H9 (cell line): Measurements from ENCODE around the gene RNF224. TPM values are rescaled to one million over a fixed set of nuclear protein-coding genes. Genes with fewer than 3 reads are reported as not detected.

Experiments used
- DNase-seq: peaks from one replicate; pipeline ENCODE4 v3.0.0-alpha.2; 2017
- H2AFZ ChIP-seq: one replicate; pipeline ENCODE4 v1.6.1; 2013; ENCODE audit warnings: mild to moderate bottlenecking, low read length, control low read depth, moderate library complexity
- H2AK5ac ChIP-seq: 2 replicates; pipeline ENCODE4 v1.6.1; 2013; ENCODE audit warnings: low read length, control low read depth, mixed read lengths; ENCODE audit not compliant: insufficient read length
- H2BK120ac ChIP-seq: one replicate; pipeline ENCODE4 v1.6.1; 2013; ENCODE audit warnings: low read depth, mild to moderate bottlenecking, low read length, control low read depth, inconsistent platforms; ENCODE audit not compliant: poor library complexity, severe bottlenecking
- H2BK12ac ChIP-seq: 2 replicates; pipeline ENCODE4 v1.6.1; 2013; ENCODE audit warnings: low read length, control low read depth, mixed read lengths, low read depth; ENCODE audit not compliant: insufficient read length
- H2BK15ac ChIP-seq: 2 replicates; pipeline ENCODE4 v1.6.1; 2013; ENCODE audit warnings: low read depth, low read length, control low read depth
- H2BK20ac ChIP-seq: one replicate; pipeline ENCODE4 v1.6.1; 2013; ENCODE audit warnings: low read depth, mild to moderate bottlenecking, low read length, control low read depth, inconsistent platforms; ENCODE audit not compliant: poor library complexity, severe bottlenecking
- H2BK5ac ChIP-seq: 2 replicates; pipeline ENCODE4 v1.6.1; 2013; ENCODE audit warnings: low read length, control low read depth, mixed read lengths; ENCODE audit not compliant: insufficient read length
- H3K14ac ChIP-seq: 2 replicates; pipeline ENCODE4 v1.6.1; 2013; ENCODE audit warnings: low read length, control low read depth; ENCODE audit not compliant: insufficient read depth
- H3K18ac ChIP-seq: 2 replicates; pipeline ENCODE4 v1.6.1; 2013; ENCODE audit warnings: low read depth, mild to moderate bottlenecking, mixed read lengths, low read length, control low read depth; ENCODE audit not compliant: insufficient read length
- H3K23ac ChIP-seq: 2 replicates; pipeline ENCODE4 v1.6.1; 2013; ENCODE audit warnings: low read length, control low read depth, mixed read lengths, low read depth; ENCODE audit not compliant: insufficient read length
- H3K23me2 ChIP-seq: 2 replicates; pipeline ENCODE4 v1.6.1; 2013; ENCODE audit warnings: low read depth, mild to moderate bottlenecking, mixed read lengths, low read length, control low read depth; ENCODE audit not compliant: insufficient read length, poor library complexity, severe bottlenecking
- H3K27ac ChIP-seq: 2 replicates; pipeline ENCODE4 v1.5.1; 2013; ENCODE audit warnings: low read length, control low read depth, mixed read lengths, low read depth; ENCODE audit not compliant: insufficient read length
- H3K27me3 ChIP-seq: 2 replicates; pipeline ENCODE4 v1.6.1; 2013; ENCODE audit warnings: low read length, control low read depth, inconsistent platforms; ENCODE audit not compliant: insufficient read depth
- H3K4ac ChIP-seq: 2 replicates; pipeline ENCODE4 v1.6.1; 2013; ENCODE audit warnings: low read depth, mild to moderate bottlenecking, control low read depth, inconsistent platforms, low read length, moderate library complexity
- H3K4me1 ChIP-seq: 2 replicates; pipeline ENCODE4 v1.6.1; 2013; ENCODE audit warnings: low read length, control low read depth, inconsistent platforms; ENCODE audit not compliant: insufficient read depth
- H3K4me2 ChIP-seq: 2 replicates; pipeline ENCODE4 v1.6.1; 2013; ENCODE audit warnings: low read length, control low read depth, mixed read lengths; ENCODE audit not compliant: insufficient read length, insufficient read depth
- H3K56ac ChIP-seq: 2 replicates; pipeline ENCODE4 v1.6.1; 2013; ENCODE audit warnings: low read depth, mild to moderate bottlenecking, mixed read lengths, low read length, control low read depth; ENCODE audit not compliant: insufficient read length
- H3K79me1 ChIP-seq: 2 replicates; pipeline ENCODE4 v1.6.1; 2013; ENCODE audit warnings: low read depth, mild to moderate bottlenecking, moderate library complexity, low read length, control low read depth, inconsistent platforms; ENCODE audit not compliant: insufficient read depth, poor library complexity, severe bottlenecking
- H3K79me2 ChIP-seq: 2 replicates; pipeline ENCODE4 v1.6.1; 2013; ENCODE audit warnings: low read length, control low read depth, inconsistent platforms; ENCODE audit not compliant: insufficient read depth
- H3K9ac ChIP-seq: 2 replicates; pipeline ENCODE4 v1.6.1; 2013; ENCODE audit warnings: low read length, control low read depth, mixed read lengths; ENCODE audit not compliant: insufficient read length; ENCODE audit errors: extremely low read depth
- H3K9me3 ChIP-seq: one replicate; pipeline ENCODE4 v1.6.1; 2013; ENCODE audit warnings: low read depth, low read length, inconsistent platforms; ENCODE audit not compliant: control insufficient read depth
- H3T11ph ChIP-seq: one replicate; pipeline ENCODE4 v1.6.1; 2013; ENCODE audit warnings: mild to moderate bottlenecking, low read length, control low read depth, inconsistent platforms
- H4K20me1 ChIP-seq: one replicate; pipeline ENCODE4 v1.6.1; 2013; ENCODE audit not compliant: control insufficient read depth, insufficient read length, insufficient read depth
- H4K5ac ChIP-seq: 2 replicates; pipeline ENCODE4 v1.6.1; 2013; ENCODE audit warnings: low read depth, mild to moderate bottlenecking, mixed read lengths, low read length, control low read depth; ENCODE audit not compliant: insufficient read length
- H4K8ac ChIP-seq: replicated peaks from 2 replicates; pipeline ENCODE4 v1.6.1; 2013; ENCODE audit warnings: low read length, control low read depth, mixed read lengths, low read depth; ENCODE audit not compliant: insufficient read length
- H4K91ac ChIP-seq: 2 replicates; pipeline ENCODE4 v1.6.1; 2013; ENCODE audit warnings: low read depth, mild to moderate bottlenecking, moderate library complexity, mixed read lengths, low read length, control low read depth; ENCODE audit not compliant: insufficient read length
- H3K27ac Mint-ChIP-seq, 3 experiments: 2 replicates in 2 of 3; 3 replicates in 1 of 3; pipeline ENCODE4 v1.8.0; 2020 to 2021; ENCODE audit warnings: mixed read lengths in 3 of 3, mild to moderate bottlenecking in 1 of 3, moderate library complexity in 1 of 3
- H3K27me3 Mint-ChIP-seq: 2 replicates; pipeline ENCODE4 v1.8.0; 2021; ENCODE audit warnings: low read depth, mild to moderate bottlenecking, moderate library complexity, mixed read lengths
- H3K36me3 Mint-ChIP-seq, 3 experiments: 2 replicates in 2 of 3; 3 replicates in 1 of 3; pipeline ENCODE4 v1.8.0; 2020 to 2021; ENCODE audit warnings: low read depth in 3 of 3, mixed read lengths in 3 of 3; ENCODE audit not compliant: insufficient read depth in 1 of 3
- H3K4me1 Mint-ChIP-seq, 2 experiments: 2 replicates each; pipeline ENCODE4 v1.8.0; 2020; ENCODE audit warnings: mixed read lengths in 2 of 2
- H3K4me3 Mint-ChIP-seq, 2 experiments: 2 replicates in 1 of 2; 3 replicates in 1 of 2; pipeline ENCODE4 v1.8.0; 2020 to 2021; ENCODE audit warnings: mild to moderate bottlenecking in 2 of 2, mixed read lengths in 2 of 2, moderate library complexity in 1 of 2
- H3K9me3 Mint-ChIP-seq, 2 experiments: 2 replicates in 1 of 2; 3 replicates in 1 of 2; pipeline ENCODE4 v1.8.0; 2020; ENCODE audit warnings: mild to moderate bottlenecking in 2 of 2, mixed read lengths in 2 of 2, moderate library complexity in 1 of 2
- CTCF ChIP-seq: fragments of 200-600 bp; sonication (generic); conservative IDR thresholded peaks from 3 replicates; pipeline ENCODE4 v1.8.0; 2021; ENCODE audit warnings: antibody characterized with exemption, mild to moderate bottlenecking
- WGBS: extraction: QIAGEN DNeasy Blood & Tissue Kit; methylation state at CpG from one replicate; pipeline ENCODE4 v1.1.7; 2013; ENCODE audit warnings: missing lambda C conversion rate, low lambda C conversion rate, mixed read lengths; ENCODE audit not compliant: insufficient read length; ENCODE audit errors: extremely low coverage; 5-methylcytosine and 5-hydroxymethylcytosine counted together
- total RNA-seq: library from RNA; stranded (reverse); gene quantifications from 2 replicates; pipeline ENCODE4 v1.2.1, GENCODE V29; 2021

Gene RNF224
- total RNA-seq, 1 experiment from 2014 or later = 0.15 TPM

- Mint-ChIP-seq H3K4me1 (peaks cover 4 to 5% of the 10 kb centered on the region in 2 experiments), H3K36me3 (peaks cover 3 to 23% (median 10%) of the 10 kb centered on the region in 3 experiments; a peak in 5 of 7 replicates), H3K4me3 (no peak overlapping the region), H3K27ac (no peak overlapping the region), H3K9me3 (no peaks in the 10 kb centered on the region), H3K27me3 (no peaks in the 10 kb centered on the region)
- Histone ChIP-seq H2BK15ac (no peak overlapping the region), H2BK5ac (no peak overlapping the region), H3K27me3 (no peaks in the 10 kb centered on the region), H3K9ac (no peak overlapping the region), H2BK20ac (no peak overlapping the region), H3K4me1 (no peaks in the 10 kb centered on the region; the same call in 1 of the 2 replicates), H4K91ac (no peak overlapping the region), H2BK12ac (no peak overlapping the region), H2AK5ac (no peak overlapping the region), H3K56ac (no peak overlapping the region), H2AFZ (no peak overlapping the region), H3K14ac (no peak overlapping the region), H2BK120ac (no peak overlapping the region), H3K23me2 (no peaks in the 10 kb centered on the region), H3K79me1 (no peaks in the 10 kb centered on the region), H3K23ac (no peak overlapping the region), H4K5ac (no peak overlapping the region), H3K4me2 (no peak overlapping the region), H3K4ac (no peak overlapping the region), H3K18ac (no peak overlapping the region), H4K8ac (no peak overlapping the region), H3K27ac (no peak overlapping the region), H3T11ph (no peak overlapping the region), H3K9me3 (no peaks in the 10 kb centered on the region), H3K79me2 (no peaks in the 10 kb centered on the region), H4K20me1 (no peaks in the 10 kb centered on the region)
- no peak for DNase-seq
- TF ChIP-seq CTCF = no peak
- no CpG with 5 or more reads among the region's 22 CpGs for WGBS
Observed at GRCh38 chr9:137215196-137215986, 11.9 kb upstream of the RNF224 start.
